HL-60/S4 (cell line): ENCODE data around the gene SPATA13.

ENCODE experiments used
- in situ Hi-C: fragments of 300-500 bp; cut with MboI; formaldehyde crosslinking; loops from 2 replicates; pipeline ENCODE4 v1.14.3; 2022; ENCODE audit warnings: low sequenced_read_pairs

The SPATA13 gene

DNA sequence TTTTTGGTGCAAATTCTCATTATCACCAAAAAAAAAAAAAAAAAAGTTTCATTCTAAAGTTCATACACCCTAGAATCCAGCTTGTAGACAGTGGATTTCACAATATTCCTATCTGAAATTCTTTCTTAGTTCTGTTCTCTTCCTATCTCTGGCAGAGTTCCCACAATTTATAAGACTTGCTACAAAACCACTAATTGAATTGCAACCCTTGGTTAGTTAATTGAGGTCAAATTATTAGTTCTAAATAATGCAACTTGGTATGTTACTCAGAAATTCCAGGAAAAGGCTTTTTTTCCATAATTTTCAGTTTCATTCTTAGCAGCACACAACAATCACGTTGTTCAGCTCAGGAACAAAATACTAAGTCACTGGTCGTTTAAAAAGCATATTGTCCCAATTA, 58.5 kb downstream of the SPATA13 start:
- in situ Hi-C loops = no loop called here

DNA sequence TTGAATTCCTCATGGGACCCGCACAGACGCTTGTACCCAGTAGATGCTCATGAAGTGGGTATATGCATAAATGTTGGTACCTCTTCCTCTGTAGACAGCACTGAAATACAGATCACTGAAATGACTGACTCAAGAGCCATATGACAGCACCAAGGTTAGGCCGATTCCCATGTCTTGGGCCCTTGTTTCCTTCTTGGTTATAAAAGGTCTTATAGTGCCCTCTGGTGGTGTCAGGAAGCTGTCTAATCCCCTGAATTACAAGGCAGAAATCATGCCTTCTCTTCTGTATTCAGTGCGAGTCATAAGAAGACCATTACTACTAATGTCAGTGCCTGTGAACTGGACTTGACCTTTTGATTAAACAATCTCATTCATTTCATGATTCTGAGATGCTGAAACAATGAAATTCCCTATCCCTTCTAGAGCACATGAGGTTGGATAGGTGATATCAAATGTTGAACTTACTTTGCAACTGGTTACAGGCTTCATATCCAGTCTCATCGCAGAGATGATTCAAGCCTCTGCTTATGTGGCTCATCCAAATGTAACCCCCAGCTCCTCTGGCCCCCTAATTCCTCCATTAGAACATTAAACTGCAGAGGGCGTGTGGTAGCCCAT, 59.7 kb downstream of the SPATA13 start:
- in situ Hi-C loops = no loop called here

DNA sequence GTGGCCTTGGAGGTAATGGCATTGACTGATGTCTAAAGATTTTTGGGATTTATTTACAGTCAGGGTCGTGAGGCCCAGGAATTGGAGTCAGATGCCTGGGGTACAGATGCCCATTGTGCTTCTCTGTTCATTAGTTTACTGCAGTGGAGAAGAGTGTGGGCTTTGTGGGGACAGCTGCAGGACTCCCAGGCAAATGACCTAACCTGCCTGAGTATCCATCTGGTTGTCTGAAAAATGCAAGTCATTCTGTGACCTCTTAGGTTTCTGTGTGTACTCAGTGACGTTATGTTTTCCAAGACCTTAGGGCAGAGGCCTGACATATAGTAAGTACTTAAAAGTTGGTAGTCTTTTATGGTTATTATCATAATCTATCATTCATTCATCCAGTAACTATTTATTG, 60.5 kb downstream of the SPATA13 start:
- in situ Hi-C loops = no loop called here

GRCh38 chr13:24222756-24223155, 62.2 kb downstream of the SPATA13 start:
- in situ Hi-C loops = no loop called here

DNA sequence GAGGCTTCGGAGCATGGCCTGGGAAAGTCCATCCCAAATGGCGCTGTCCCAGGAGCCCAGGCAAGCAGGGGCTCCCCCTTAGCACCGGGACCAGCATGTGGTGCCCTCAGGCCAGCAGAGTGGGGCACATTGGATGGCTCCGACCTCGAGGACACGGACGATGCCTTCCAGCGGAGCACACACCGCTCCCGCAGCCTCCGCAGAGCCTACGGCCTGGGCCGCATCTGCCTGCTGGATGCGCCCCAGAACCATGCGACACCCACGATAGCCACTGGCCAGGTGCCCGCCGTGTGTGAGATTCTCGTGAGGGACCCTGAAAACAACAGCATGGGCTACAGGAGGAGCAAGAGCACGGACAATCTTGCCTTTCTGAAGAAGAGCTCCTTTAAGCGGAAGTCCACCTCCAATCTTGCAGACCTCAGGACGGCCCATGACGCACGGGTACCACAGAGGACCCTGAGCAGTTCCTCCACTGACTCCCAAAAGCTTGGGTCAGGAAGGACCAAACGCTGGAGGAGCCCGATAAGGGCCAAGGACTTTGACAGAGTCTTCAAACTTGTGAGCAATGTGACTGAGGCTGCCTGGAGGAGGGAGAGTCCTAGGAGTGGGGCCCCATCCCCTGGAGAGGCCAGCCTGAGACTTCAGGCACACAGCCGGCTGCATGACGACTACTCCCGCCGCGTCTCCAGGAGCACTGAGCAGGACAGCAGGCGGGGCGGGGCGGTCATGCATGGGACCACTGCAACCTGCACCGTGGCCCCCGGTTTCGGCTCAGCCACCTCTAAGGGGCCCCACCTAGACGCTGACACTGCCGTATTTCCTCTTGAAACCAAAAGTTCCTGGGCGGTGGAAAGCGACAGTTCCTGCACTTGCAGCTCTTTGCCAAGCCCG, 63.1 kb downstream of the SPATA13 start:
- in situ Hi-C loops = no loop called here

- in situ Hi-C loops = no loop called here
Measured at GRCh38 chr13:24224232-24224680, 63.7 kb downstream of the SPATA13 start.

GRCh38 chr13:24225062-24225461, 64.5 kb downstream of the SPATA13 start:
- in situ Hi-C loops = no loop called here

- in situ Hi-C loops = no loop called here
Measured at GRCh38 chr13:24225930-24226329, 65.4 kb downstream of the SPATA13 start.

DNA sequence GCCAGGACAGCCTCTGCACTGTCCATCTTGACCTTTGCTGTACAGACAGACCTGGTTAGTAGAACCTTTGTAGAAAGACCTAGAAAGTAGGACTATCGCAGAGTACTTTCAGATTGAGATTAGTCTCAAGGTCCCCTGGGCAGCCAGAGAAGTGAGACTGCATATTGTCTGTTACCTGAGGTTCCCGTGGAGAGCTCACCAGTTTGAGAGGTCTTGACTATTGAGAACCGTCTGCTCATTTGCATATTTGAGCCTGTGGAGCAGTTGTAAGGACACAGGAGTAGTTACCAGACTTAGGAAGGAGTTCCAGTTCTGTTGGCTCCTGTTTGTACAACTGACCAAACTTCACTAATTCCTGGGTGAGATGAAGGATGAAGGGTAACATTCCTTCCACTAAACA, 66.2 kb downstream of the SPATA13 start:
- in situ Hi-C loops = no loop called here

- in situ Hi-C loops = no loop called here
Measured at GRCh38 chr13:24228852-24229458, 68.4 kb downstream of the SPATA13 start.

DNA sequence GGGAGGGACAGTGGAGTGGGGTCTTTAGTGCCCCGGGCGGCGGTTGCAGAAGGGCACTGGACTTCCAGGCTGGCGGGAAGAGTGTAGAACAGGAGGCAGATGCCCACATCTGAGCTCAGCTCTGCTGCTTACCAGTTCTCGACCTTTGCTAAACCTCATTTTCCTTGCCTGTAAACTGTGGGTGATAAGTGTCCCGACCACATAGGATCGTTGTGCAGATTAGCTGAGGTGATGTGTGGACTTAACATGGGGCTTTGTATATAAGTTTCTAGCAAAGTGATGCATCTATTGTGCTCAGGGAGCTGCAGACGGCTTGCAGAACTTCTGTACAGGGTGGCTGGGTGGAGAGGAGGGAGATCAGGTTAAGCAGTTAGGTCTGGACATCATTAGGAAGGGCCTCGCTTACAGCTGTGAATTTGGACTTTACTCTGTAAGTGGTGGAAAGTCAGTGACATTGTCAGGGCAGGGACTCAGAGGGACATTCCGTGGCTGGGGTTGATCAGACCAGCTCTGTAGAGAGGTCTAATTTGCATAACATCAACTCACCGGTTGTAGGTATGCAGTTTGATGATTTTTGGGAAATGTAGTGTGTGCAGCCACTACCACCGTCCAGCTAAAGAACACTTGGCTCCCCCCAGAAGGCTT, 70.0 kb downstream of the SPATA13 start:
- in situ Hi-C loops = no loop called here

GRCh38 chr13:24231377-24231776, 70.9 kb downstream of the SPATA13 start:
- in situ Hi-C loops = no loop called here

DNA sequence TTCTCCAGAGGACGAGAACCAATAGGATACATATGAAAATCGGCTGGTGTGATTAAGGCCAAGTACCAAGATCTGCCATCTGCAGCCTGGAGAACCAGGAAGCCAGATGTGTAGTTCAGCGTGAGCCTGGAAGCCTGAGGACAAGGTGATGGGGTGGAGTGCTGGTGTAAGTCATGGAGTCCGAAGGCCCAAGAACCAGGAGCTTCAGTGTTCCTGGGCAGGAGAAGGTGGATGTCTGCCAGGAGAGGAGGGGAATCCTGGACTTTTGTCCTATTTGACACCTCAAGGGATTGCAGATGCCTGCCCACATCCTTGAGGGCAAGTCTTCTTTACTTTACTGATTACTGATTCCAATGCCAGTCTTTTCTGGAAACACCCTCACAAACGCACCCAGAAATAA, 71.5 kb downstream of the SPATA13 start:
- in situ Hi-C loops = no loop called here

GRCh38 chr13:24232474-24232873, 72.0 kb downstream of the SPATA13 start:
- in situ Hi-C loops = no loop called here

DNA sequence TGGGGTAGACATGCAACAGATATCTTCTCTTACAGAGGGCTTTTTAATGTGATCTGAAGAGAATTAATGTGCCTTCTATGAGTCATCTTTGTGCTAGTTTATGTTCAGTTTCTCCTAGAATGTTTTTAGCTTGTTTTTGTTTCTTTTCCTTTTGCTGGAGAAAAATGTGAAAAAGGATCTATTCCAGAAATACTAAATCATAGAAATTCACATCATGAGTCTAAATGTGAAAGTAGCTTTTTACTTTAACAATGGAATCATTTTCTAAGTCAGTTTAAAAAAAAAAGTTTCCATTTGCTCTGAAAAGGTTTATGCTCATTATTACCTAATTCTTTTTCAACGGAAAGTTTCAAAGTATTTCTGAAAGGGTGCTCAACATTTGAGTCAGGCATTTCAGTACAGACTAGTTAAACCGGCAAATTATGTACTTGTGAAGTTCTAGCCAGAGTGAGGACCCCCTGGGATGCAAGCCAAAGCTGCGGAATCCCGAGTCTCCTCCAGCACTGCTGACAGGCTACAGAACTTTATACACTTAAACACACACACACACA, 72.9 kb downstream of the SPATA13 start:
- in situ Hi-C loops = no loop called here

- in situ Hi-C loops = no loop called here
Measured at GRCh38 chr13:24234200-24234915, 73.8 kb downstream of the SPATA13 start.

- in situ Hi-C loops = no loop called here
Measured at GRCh38 chr13:24237356-24237755, 76.8 kb downstream of the SPATA13 start.

- in situ Hi-C loops = no loop called here
Measured at GRCh38 chr13:24241336-24241735, 80.8 kb downstream of the SPATA13 start.

DNA sequence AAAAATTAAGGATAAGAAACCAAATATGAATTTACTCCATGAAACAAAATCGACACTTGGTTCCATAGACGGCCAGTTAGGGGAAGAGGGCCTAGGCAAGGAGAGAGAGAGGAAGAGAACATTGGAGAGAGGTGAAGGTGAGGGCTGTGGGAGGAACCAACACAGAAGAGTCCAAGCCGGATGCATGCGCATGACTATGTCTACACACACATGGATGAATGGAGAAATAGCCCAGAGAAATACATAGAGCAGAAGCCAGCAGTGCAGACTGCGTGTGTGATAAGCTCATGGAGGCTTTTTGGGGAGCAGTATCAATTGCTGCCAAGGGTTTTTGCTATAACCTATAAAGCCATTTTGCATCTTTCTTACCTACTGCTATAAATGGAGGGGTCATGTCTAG, 81.6 kb downstream of the SPATA13 start:
- in situ Hi-C loops = no loop called here

- in situ Hi-C loops = no loop called here
Measured at GRCh38 chr13:24243302-24243701, 82.8 kb downstream of the SPATA13 start.
